ENCODE data around the gene SUPT20HL2.

SUPT20HL2 gene

GRCh38 chrX:24305905-24306304 is 8.0 kb downstream of the SUPT20HL2 start:
- TF ChIP-seq CTCF (IDR thresholded peaks at IDR 0.05): no peak
- no peak overlapping the region for H3K4me3 ChIP-seq (ENCODE audit: low read depth in 1 of 2, low read length in 1 of 2)
- H3K27me3 ChIP-seq: no peaks in the 10 kb centered on the region
- H3K36me3 ChIP-seq: no peaks in the 10 kb centered on the region
- no peaks in the 10 kb centered on the region for H3K9me3 ChIP-seq
- no peaks in the 10 kb centered on the region for H3K4me1 ChIP-seq (ENCODE audit: control insufficient read depth in 1 of 2, insufficient read depth in 1 of 2, low read depth in 1 of 2, low read length in 1 of 2)
- H3K27ac ChIP-seq: no peak overlapping the region

GRCh38 chrX:24301806-24302205 is 12.1 kb downstream of the SUPT20HL2 start:
- no peaks in the 10 kb centered on the region for H3K9me3 ChIP-seq
- H3K4me3 ChIP-seq (ENCODE audit: low read depth in 1 of 2, low read length in 1 of 2): no peak overlapping the region
- no peak for TF ChIP-seq CTCF (IDR thresholded peaks at IDR 0.05)
- no peaks in the 10 kb centered on the region for H3K4me1 ChIP-seq (ENCODE audit: control insufficient read depth in 1 of 2, insufficient read depth in 1 of 2, low read depth in 1 of 2, low read length in 1 of 2)
- H3K36me3 ChIP-seq: no peaks in the 10 kb centered on the region
- no peak overlapping the region for H3K27ac ChIP-seq
- H3K27me3 ChIP-seq: no peaks in the 10 kb centered on the region

GRCh38 chrX:24301060-24301459 is 12.8 kb downstream of the SUPT20HL2 start:
- H3K36me3 ChIP-seq: no peaks in the 10 kb centered on the region
- no peaks in the 10 kb centered on the region for H3K27me3 ChIP-seq
- no peak overlapping the region for H3K27ac ChIP-seq
- no peak overlapping the region for H3K4me3 ChIP-seq (ENCODE audit: low read depth in 1 of 2, low read length in 1 of 2)
- no peaks in the 10 kb centered on the region for H3K9me3 ChIP-seq
- TF ChIP-seq CTCF (IDR thresholded peaks at IDR 0.05): no peak
- H3K4me1 ChIP-seq (ENCODE audit: control insufficient read depth in 1 of 2, insufficient read depth in 1 of 2, low read depth in 1 of 2, low read length in 1 of 2): no peaks in the 10 kb centered on the region

GRCh38 chrX:24298191-24298590 is 15.7 kb downstream of the SUPT20HL2 start:
- no peaks in the 10 kb centered on the region for H3K4me1 ChIP-seq (ENCODE audit: control insufficient read depth in 1 of 2, insufficient read depth in 1 of 2, low read depth in 1 of 2, low read length in 1 of 2)
- no peak overlapping the region for H3K27ac ChIP-seq
- H3K27me3 ChIP-seq: no peaks in the 10 kb centered on the region
- H3K36me3 ChIP-seq: no peaks in the 10 kb centered on the region
- H3K9me3 ChIP-seq: no peaks in the 10 kb centered on the region
- no peak overlapping the region for H3K4me3 ChIP-seq (ENCODE audit: low read depth in 1 of 2, low read length in 1 of 2)
- no peak for TF ChIP-seq CTCF (IDR thresholded peaks at IDR 0.05)

GRCh38 chrX:24294619-24295018 is 19.2 kb downstream of the SUPT20HL2 start:
- Histone ChIP-seq H3K4me3 (ENCODE audit: low read depth in 1 of 2, low read length in 1 of 2) (no peak overlapping the region), H3K27ac (no peak overlapping the region), H3K36me3 (no peaks in the 10 kb centered on the region), H3K4me1 (ENCODE audit: control insufficient read depth in 1 of 2, insufficient read depth in 1 of 2, low read depth in 1 of 2, low read length in 1 of 2) (no peaks in the 10 kb centered on the region), H3K9me3 (no peaks in the 10 kb centered on the region), H3K27me3 (no peaks in the 10 kb centered on the region)
- TF ChIP-seq CTCF (IDR thresholded peaks at IDR 0.05): no peak

GRCh38 chrX:24293412-24293811 is 20.5 kb downstream of the SUPT20HL2 start:
- Histone ChIP-seq H3K4me1 (ENCODE audit: control insufficient read depth in 1 of 2, insufficient read depth in 1 of 2, low read depth in 1 of 2, low read length in 1 of 2) (no peaks in the 10 kb centered on the region), H3K9me3 (no peaks in the 10 kb centered on the region), H3K36me3 (no peaks in the 10 kb centered on the region), H3K27ac (no peak overlapping the region), H3K4me3 (ENCODE audit: low read depth in 1 of 2, low read length in 1 of 2) (no peak overlapping the region), H3K27me3 (no peaks in the 10 kb centered on the region)
- TF ChIP-seq CTCF (IDR thresholded peaks at IDR 0.05): no peak
